HepG2 (cell line): ENCODE measurements around the gene LRRC27. TPM values are rescaled to one million over a fixed set of nuclear protein-coding genes. Genes with fewer than 3 reads are reported as not detected.
A peak's percentile ranks its signal among the peaks of the same experiment; 100 is the strongest.

Source experiments
- ASH2L ChIP-seq: fragments of 300-600, 200-600 bp; sonication (generic); IDR thresholded peaks from 2 replicates; pipeline ENCODE4 v1.7.0; 2017; ENCODE audit warnings: low read depth, mild to moderate bottlenecking, moderate library complexity, mixed read lengths, low read length; ENCODE audit not compliant: insufficient read length
- CCDC6 ChIP-seq: sonication (generic); formaldehyde crosslinking; IDR thresholded peaks from 2 replicates; pipeline ENCODE4 v1.8.1; 2022; ENCODE audit warnings: mild to moderate bottlenecking, missing genetic modification reagents, moderate library complexity
- ELF1 ChIP-seq: sonication (generic); formaldehyde crosslinking; IDR thresholded peaks from 2 replicates; pipeline ENCODE4 v1.4.0; 2020; ENCODE audit warnings: missing genetic modification reagents
- ELF3 ChIP-seq: IDR thresholded peaks from 2 replicates; pipeline ENCODE4 v1.6.1; 2016; ENCODE audit warnings: missing genetic modification reagents, missing compliant biosample characterization
- ELF4 ChIP-seq: sonication (generic); formaldehyde crosslinking; IDR thresholded peaks from 2 replicates; pipeline ENCODE4 v1.5.0; 2020; ENCODE audit warnings: missing genetic modification reagents, mild to moderate bottlenecking, moderate library complexity, borderline replicate concordance
- HCFC1 ChIP-seq: fragments of 150-350 bp; IDR thresholded peaks from 2 replicates; pipeline ENCODE4 v1.6.1; 2014; ENCODE audit warnings: low read depth, low read length
- HNF4G ChIP-seq, 2 experiments: sonication (generic) in 1 of 2; formaldehyde crosslinking in 1 of 2; IDR thresholded peaks; 2 replicates each; pipeline versions ENCODE4 v1.4.0 to v1.6.1; 2011 to 2020; ENCODE audit warnings: borderline replicate concordance in 2 of 2, low read depth in 2 of 2, mild to moderate bottlenecking in 2 of 2, low read length in 1 of 2, missing genetic modification reagents in 1 of 2, moderate library complexity in 1 of 2
- HOXA5 ChIP-seq: sonication (generic); formaldehyde crosslinking; IDR thresholded peaks from 2 replicates; pipeline ENCODE4 v1.4.0; 2020; ENCODE audit warnings: missing genetic modification reagents
- MTF1 ChIP-seq: sonication (generic); formaldehyde crosslinking; IDR thresholded peaks from 2 replicates; pipeline ENCODE4 v1.5.0; 2020; ENCODE audit warnings: missing genetic modification reagents
- PHF21A ChIP-seq: sonication (generic); formaldehyde crosslinking; IDR thresholded peaks from 2 replicates; pipeline ENCODE4 v1.5.0; 2020; ENCODE audit warnings: mild to moderate bottlenecking, missing genetic modification reagents
- POLR2G ChIP-seq: fragments of 200-400 bp; formaldehyde crosslinking; IDR thresholded peaks from 2 replicates; pipeline ENCODE4 v1.6.1; 2018; ENCODE audit warnings: mild to moderate bottlenecking, low read depth, low read length, moderate library complexity
- PRMT3 ChIP-seq: sonication (generic); formaldehyde crosslinking; IDR thresholded peaks from 2 replicates; pipeline ENCODE4 v1.8.1; 2022; ENCODE audit warnings: low read depth, mild to moderate bottlenecking, moderate library complexity, missing genetic modification reagents, borderline replicate concordance
- RBM22 ChIP-seq: fragments of 200-400 bp; formaldehyde crosslinking; optimal IDR thresholded peaks from 2 replicates; pipeline ENCODE3; 2017; ENCODE audit warnings: mild to moderate bottlenecking, low read length, moderate library complexity
- RELA ChIP-seq: sonication (generic); formaldehyde crosslinking; IDR thresholded peaks from 2 replicates; pipeline ENCODE4 v1.4.0; 2020; ENCODE audit warnings: missing genetic modification reagents
- ZNF549 ChIP-seq: sonication (generic); formaldehyde crosslinking; IDR thresholded peaks from 2 replicates; pipeline ENCODE4 v1.5.0; 2020; ENCODE audit warnings: missing genetic modification reagents
- ZNF557 ChIP-seq: sonication (generic); formaldehyde crosslinking; IDR thresholded peaks from 2 replicates; pipeline ENCODE4 v1.4.0; 2020; ENCODE audit warnings: missing genetic modification reagents
- ZNF589 ChIP-seq: sonication (generic); formaldehyde crosslinking; conservative IDR thresholded peaks from 2 replicates; pipeline ENCODE4 v1.8.0; 2022; ENCODE audit warnings: mild to moderate bottlenecking, moderate library complexity, missing genetic modification reagents
- ZNF652 ChIP-seq: IDR thresholded peaks from 2 replicates; pipeline ENCODE4 v1.6.1; 2016; ENCODE audit warnings: low read depth, borderline replicate concordance
- ZNF776 ChIP-seq: sonication (generic); formaldehyde crosslinking; IDR thresholded peaks from 2 replicates; pipeline ENCODE4 v1.4.0; 2020; ENCODE audit warnings: mild to moderate bottlenecking, missing genetic modification reagents
- polyA plus RNA-seq, 8 experiments: library from polyadenylated mRNA; depleted of rRNA in 3 of 8; stranded (reverse) in 7 of 8; unstranded in 1 of 8; fragments of >200 nt; fragmentation: Illumina TruSeq in 4 of 8; extraction: Trizol in 4 of 8; gene quantifications; 2 replicates each; pipeline versions ENCODE4 v1.2.1 to v1.2.3, GENCODE V29; 2011 to 2016; ENCODE audit warnings: low read depth in 4 of 8, missing spikeins in 1 of 8, mixed read lengths in 1 of 8; ENCODE audit not compliant: insufficient read depth in 1 of 8
- total RNA-seq, 5 experiments: library from RNA; depleted of rRNA; stranded (reverse); fragments of >200 nt; fragmentation: Illumina TruSeq; extraction: Trizol; gene quantifications; 2 replicates each; pipeline ENCODE4 v1.2.3, GENCODE V29; 2016; ENCODE audit warnings: low read depth in 1 of 5
- TF ChIP-seq, protein P1 (sequence below), 2 experiments: IDR thresholded peaks; 2 replicates each; pipeline ENCODE4 v1.6.1; 2011 to 2012; ENCODE audit warnings: low read length in 2 of 2, borderline replicate concordance in 1 of 2, low read depth in 1 of 2, mild to moderate bottlenecking in 1 of 2, moderate library complexity in 1 of 2
- TF ChIP-seq, protein P2 (sequence below): sonication (generic); formaldehyde crosslinking; IDR thresholded peaks from 2 replicates; pipeline ENCODE4 v1.5.0; 2020; ENCODE audit warnings: missing genetic modification reagents, mild to moderate bottlenecking, borderline replicate concordance
- TF ChIP-seq, protein P3 (sequence below): sonication (generic); formaldehyde crosslinking; IDR thresholded peaks from 2 replicates; pipeline ENCODE4 v1.4.0; 2020; ENCODE audit warnings: missing genetic modification reagents, borderline replicate concordance
- TF ChIP-seq, protein P4 (sequence below): sonication (generic); formaldehyde crosslinking; IDR thresholded peaks from 2 replicates; pipeline ENCODE4 v1.5.0; 2020; ENCODE audit warnings: mild to moderate bottlenecking, low read depth, missing genetic modification reagents, borderline replicate concordance
- TF ChIP-seq, protein P5 (sequence below): sonication (generic); formaldehyde crosslinking; IDR thresholded peaks from 2 replicates; pipeline ENCODE4 v1.8.0; 2023; ENCODE audit warnings: mild to moderate bottlenecking, missing genetic modification reagents

The LRRC27 gene
- total and polyA plus RNA-seq, 2 of the 13 experiments (the other 11 are each of a cell fraction or from before 2014, with no cell fraction given), result 4.2 to 4.6 TPM

DNA sequence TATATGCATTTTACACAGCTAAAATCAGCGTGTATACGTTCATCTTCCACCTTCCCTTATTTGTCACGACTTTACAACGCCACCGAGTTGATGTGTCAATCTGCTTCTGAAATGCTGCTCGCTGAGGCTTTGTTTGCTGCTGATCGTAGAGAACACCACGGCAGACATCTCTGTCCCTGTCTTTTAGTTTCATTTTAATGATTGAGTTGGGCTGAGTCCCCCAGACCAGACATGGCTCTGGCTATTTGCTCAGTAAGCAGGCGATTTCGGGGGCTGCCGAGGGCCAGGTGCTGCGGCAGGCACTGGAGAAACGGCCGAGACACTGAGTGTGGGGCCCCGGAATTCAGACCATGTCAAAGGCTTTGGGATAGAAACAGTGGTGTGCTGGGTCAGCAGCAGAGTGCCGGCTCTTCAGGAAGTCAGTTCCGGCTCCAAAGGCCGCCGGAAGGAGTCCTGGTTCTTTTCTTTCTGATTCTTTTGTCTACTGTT, 5.0 kb downstream of the LRRC27 start (continued):
- TF ChIP-seq, protein P1, sequence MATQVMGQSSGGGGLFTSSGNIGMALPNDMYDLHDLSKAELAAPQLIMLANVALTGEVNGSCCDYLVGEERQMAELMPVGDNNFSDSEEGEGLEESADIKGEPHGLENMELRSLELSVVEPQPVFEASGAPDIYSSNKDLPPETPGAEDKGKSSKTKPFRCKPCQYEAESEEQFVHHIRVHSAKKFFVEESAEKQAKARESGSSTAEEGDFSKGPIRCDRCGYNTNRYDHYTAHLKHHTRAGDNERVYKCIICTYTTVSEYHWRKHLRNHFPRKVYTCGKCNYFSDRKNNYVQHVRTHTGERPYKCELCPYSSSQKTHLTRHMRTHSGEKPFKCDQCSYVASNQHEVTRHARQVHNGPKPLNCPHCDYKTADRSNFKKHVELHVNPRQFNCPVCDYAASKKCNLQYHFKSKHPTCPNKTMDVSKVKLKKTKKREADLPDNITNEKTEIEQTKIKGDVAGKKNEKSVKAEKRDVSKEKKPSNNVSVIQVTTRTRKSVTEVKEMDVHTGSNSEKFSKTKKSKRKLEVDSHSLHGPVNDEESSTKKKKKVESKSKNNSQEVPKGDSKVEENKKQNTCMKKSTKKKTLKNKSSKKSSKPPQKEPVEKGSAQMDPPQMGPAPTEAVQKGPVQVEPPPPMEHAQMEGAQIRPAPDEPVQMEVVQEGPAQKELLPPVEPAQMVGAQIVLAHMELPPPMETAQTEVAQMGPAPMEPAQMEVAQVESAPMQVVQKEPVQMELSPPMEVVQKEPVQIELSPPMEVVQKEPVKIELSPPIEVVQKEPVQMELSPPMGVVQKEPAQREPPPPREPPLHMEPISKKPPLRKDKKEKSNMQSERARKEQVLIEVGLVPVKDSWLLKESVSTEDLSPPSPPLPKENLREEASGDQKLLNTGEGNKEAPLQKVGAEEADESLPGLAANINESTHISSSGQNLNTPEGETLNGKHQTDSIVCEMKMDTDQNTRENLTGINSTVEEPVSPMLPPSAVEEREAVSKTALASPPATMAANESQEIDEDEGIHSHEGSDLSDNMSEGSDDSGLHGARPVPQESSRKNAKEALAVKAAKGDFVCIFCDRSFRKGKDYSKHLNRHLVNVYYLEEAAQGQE (IDR thresholded peaks at IDR 0.05; ENCODE audit: borderline replicate concordance in 1 of 2, low read depth in 1 of 2, low read length in 2 of 2), result no peak
- TF ChIP-seq HOXA5 (CRISPR knock-in tag) (no peak), PHF21A (CRISPR knock-in tag) (no peak), MTF1 (no peak), ZNF557 (CRISPR knock-in tag) (no peak), PRMT3 (CRISPR knock-in tag) (no peak), ZNF652 (CRISPR knock-in tag) (no peak), RELA (CRISPR knock-in tag) (no peak), ELF1 (CRISPR knock-in tag) (0 out of 2 replicates have a peak, but pooled peaks have one; percentile 23), ZNF589 (CRISPR knock-in tag) (no peak), ZNF549 (CRISPR knock-in tag) (no peak), ELF4 (CRISPR knock-in tag) (no peak), ASH2L (peak; percentile 51), ELF3 (CRISPR knock-in tag) (no peak), POLR2G (peak; percentile 63), HNF4G (IDR thresholded peaks at IDR 0.05; ENCODE audit: borderline replicate concordance, low read depth, low read length) (no peak), HNF4G (CRISPR knock-in tag; IDR thresholded peaks at IDR 0.05; ENCODE audit: borderline replicate concordance, low read depth) (no peak), CCDC6 (CRISPR knock-in tag) (no peak), ZNF776 (CRISPR knock-in tag) (no peak), HCFC1 (no peak), RBM22 (no peak)
- TF ChIP-seq, protein P2, sequence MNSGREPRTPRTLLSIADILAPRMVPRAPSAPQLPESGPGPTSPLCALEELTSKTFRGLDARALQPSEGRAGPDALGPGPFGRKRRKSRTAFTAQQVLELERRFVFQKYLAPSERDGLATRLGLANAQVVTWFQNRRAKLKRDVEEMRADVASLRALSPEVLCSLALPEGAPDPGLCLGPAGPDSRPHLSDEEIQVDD (CRISPR knock-in tag), result no peak
- TF ChIP-seq, protein P3, sequence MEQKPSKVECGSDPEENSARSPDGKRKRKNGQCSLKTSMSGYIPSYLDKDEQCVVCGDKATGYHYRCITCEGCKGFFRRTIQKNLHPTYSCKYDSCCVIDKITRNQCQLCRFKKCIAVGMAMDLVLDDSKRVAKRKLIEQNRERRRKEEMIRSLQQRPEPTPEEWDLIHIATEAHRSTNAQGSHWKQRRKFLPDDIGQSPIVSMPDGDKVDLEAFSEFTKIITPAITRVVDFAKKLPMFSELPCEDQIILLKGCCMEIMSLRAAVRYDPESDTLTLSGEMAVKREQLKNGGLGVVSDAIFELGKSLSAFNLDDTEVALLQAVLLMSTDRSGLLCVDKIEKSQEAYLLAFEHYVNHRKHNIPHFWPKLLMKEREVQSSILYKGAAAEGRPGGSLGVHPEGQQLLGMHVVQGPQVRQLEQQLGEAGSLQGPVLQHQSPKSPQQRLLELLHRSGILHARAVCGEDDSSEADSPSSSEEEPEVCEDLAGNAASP (CRISPR knock-in tag), result no peak
- TF ChIP-seq, protein P4, sequence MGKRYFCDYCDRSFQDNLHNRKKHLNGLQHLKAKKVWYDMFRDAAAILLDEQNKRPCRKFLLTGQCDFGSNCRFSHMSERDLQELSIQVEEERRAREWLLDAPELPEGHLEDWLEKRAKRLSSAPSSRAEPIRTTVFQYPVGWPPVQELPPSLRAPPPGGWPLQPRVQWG, result no peak
- TF ChIP-seq, protein P5, sequence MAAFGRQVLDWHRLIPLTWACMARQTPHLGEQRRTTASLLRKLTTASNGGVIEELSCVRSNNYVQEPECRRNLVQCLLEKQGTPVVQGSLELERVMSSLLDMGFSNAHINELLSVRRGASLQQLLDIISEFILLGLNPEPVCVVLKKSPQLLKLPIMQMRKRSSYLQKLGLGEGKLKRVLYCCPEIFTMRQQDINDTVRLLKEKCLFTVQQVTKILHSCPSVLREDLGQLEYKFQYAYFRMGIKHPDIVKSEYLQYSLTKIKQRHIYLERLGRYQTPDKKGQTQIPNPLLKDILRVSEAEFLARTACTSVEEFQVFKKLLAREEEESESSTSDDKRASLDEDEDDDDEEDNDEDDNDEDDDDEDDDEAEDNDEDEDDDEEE (CRISPR knock-in tag), result no peak
